Naive B cell (primary cell): ENCODE results near the gene BDKRB1. TPM values are rescaled to one million over a fixed set of nuclear protein-coding genes. Genes with fewer than 3 reads are reported as not detected.
A peak's percentile ranks its signal among the peaks of the same experiment; 100 is the strongest.

Source experiments
- ATAC-seq, 2 donors: fragments of 150-1000 bp; cut with Tn5 transposase; 2 replicates each; pipeline ENCODE4 v1.10.0; 2021; ENCODE audit warnings: low read depth in 2 of 2, mild to moderate bottlenecking in 2 of 2, moderate library complexity in 2 of 2
- DNase-seq: peaks from one replicate; pipeline ENCODE4 v3.0.0; 2022
- H3K27ac Mint-ChIP-seq, 6 donors: one replicate each; pipeline ENCODE4 v1.8.0; 2020 to 2022; ENCODE audit warnings: mild to moderate bottlenecking in 6 of 6, mixed read lengths in 6 of 6, moderate library complexity in 5 of 6, inconsistent platforms in 2 of 6
- H3K27me3 Mint-ChIP-seq, 3 donors: one replicate each; pipeline ENCODE4 v1.8.0; 2021 to 2022; ENCODE audit warnings: mixed read lengths in 3 of 3, mild to moderate bottlenecking in 1 of 3
- H3K36me3 Mint-ChIP-seq, 2 donors: one replicate each; pipeline ENCODE4 v1.8.0; 2020 to 2022; ENCODE audit warnings: mixed read lengths in 2 of 2, inconsistent platforms in 1 of 2, mild to moderate bottlenecking in 1 of 2
- H3K4me1 Mint-ChIP-seq, 3 donors: one replicate each; pipeline ENCODE4 v1.8.0; 2020 to 2022; ENCODE audit warnings: mixed read lengths in 3 of 3, inconsistent platforms in 1 of 3, mild to moderate bottlenecking in 1 of 3, moderate library complexity in 1 of 3
- H3K4me3 Mint-ChIP-seq, 8 donors: one replicate each; pipeline ENCODE4 v1.8.0; 2020 to 2022; ENCODE audit warnings: mild to moderate bottlenecking in 8 of 8, mixed read lengths in 8 of 8, moderate library complexity in 8 of 8, inconsistent platforms in 2 of 8
- H3K9me3 Mint-ChIP-seq, 7 donors: one replicate each; pipeline ENCODE4 v1.8.0; 2020 to 2022; ENCODE audit warnings: mixed read lengths in 7 of 7, mild to moderate bottlenecking in 5 of 7, inconsistent platforms in 2 of 7, moderate library complexity in 1 of 7
- polyA plus RNA-seq, 6 donors: library from polyadenylated mRNA; unstranded; fragments of 300-500 nt; fragmentation: Illumina TruSeq; gene quantifications; one replicate each; pipeline ENCODE4 v1.2.3, GENCODE V29; 2021; ENCODE audit warnings: low read depth in 6 of 6

Gene BDKRB1
- polyA plus RNA-seq, 6 donors from 2014 or later: not detected

DNA sequence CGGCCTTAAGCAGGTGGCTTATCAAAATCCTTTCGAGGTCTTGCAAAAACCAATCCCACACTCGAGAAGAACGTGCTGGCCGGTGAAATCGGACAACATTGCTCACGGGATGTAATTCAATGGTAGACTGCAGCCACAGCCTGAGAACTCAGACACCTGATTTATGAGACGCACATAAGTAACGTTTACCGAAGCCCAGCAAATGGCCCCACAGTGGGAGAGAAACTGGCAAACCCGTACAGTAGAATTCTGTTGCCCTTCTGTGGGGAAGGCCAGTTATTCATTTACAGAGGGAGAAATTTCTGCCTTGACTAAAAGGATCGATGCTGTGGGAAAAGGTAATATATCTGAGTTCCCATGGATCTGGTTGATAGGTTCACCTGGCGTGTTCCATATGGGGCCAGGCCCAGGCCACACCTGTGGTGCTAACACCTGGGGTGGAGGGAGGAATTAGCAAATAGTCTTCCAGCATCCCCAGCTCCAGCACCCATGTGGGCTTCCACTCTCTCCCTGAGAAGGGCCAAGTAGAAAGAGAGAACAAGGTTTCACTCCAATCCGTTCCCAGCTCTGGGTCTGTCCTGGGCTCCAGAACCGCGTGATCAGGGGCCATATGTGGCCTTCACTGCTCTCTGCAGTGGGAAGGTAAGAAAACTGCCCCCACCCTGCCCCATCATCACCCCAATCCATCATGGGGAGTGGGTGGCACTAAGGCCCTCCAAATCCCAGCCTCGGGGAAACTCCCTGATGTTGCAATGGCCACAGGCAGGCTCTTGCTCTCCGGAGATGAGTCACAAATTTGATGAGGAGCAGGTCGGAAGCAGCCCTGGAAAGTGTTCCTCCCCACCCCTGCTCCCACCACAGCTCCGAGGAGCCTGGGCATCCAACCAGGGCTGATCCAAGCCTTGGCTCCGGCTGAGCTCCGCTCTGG is 12.7 kb downstream of the BDKRB1 start:
- DNase-seq: no peak
- Mint-ChIP-seq H3K27ac (no peak overlapping the region), H3K27me3 (peaks cover 22 to 26% (median 25%) of the 10 kb centered on the region in 3 donors)

DNA sequence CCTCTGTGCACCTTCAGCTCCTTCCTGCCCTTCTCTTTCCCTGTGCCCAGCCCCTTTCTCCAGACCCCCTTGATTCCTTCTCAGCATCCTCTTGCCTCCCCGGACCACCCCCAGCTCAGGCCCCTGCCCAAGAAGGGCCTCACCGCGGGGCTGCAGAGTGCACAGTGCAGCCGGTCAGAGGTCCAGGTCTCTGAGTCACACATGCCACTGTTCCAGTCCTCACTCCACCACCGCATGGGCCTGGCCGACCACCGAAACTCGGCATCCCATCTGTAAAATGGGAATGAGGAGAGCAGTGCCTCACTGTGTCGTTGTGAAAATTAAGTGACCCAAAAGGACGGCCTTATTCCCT is 13.3 kb downstream of the BDKRB1 start:
- peak overlapping the region in 1 of 6 donors; percentile 83 for H3K27ac Mint-ChIP-seq
- H3K36me3 Mint-ChIP-seq: peaks cover 0 to 21% of the 10 kb centered on the region in 2 donors
- no peak overlapping the region for H3K4me3 Mint-ChIP-seq
- no peaks in the 10 kb centered on the region for H3K4me1 Mint-ChIP-seq
- DNase-seq (no peak), ATAC-seq (no peak)
- H3K9me3 Mint-ChIP-seq: peaks cover 0 to 11% (median 3%) of the 10 kb centered on the region in 7 donors
- H3K27me3 Mint-ChIP-seq: peaks cover 22 to 26% (median 24%) of the 10 kb centered on the region in 3 donors

More for the DNA sequence above, 12.7 kb downstream of the BDKRB1 start:
- ATAC-seq: no peak
- Mint-ChIP-seq H3K4me3 (no peak overlapping the region), H3K9me3 (peaks cover 0 to 11% (median 4%) of the 10 kb centered on the region in 7 donors), H3K36me3 (peaks cover 0 to 21% of the 10 kb centered on the region in 2 donors), H3K4me1 (no peaks in the 10 kb centered on the region)

DNA sequence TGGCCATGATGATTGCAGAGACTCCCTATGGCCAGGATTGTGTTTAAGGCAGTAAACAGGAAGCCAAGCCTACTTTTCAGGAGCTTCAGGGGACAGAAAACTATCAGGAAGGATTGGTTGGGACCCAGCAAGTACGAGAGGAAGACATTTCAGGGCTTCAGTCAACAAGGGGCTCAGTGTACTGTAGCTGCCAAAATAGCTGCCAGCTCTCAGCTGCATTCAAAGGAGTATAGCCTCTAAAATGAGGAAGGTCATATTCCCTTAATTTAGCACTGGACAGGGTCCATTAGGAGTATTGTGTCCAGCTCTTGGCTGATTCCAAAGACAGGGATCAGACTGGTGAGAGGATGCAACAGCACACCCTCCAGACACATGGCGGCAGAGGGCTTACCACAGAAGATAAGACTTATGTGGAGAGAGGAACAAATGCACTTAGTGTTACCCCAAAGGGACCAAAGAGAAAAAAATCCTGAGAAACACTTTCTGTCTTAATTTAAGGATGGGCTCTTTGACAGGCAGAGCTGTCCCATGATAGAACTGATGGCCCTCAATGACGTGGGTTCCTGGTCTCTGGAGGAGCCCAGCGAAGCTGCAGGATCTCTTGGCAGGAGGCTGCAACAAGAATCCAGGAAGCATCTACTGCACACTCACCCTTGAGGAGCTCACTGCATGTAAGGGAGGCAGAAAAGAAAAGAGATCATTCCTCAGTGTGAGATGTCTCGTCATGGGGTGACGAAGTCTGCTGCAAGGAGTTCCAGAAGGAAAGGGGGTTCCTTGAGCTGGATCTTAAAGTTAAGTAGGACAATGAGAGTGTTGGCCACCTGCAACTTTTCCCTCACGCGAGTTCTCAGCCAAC is 14.8 kb downstream of the BDKRB1 start:
- DNase-seq: no peak
- Mint-ChIP-seq H3K36me3 (peaks cover 0 to 21% of the 10 kb centered on the region in 2 donors), H3K27ac (peak overlapping the region in 1 of 6 donors; percentile 68), H3K4me3 (no peak overlapping the region), H3K27me3 (peaks cover 22 to 25% (median 22%) of the 10 kb centered on the region in 3 donors), H3K4me1 (no peaks in the 10 kb centered on the region), H3K9me3 (peaks cover 0 to 11% (median 3%) of the 10 kb centered on the region in 7 donors)
- ATAC-seq: no peak

DNA sequence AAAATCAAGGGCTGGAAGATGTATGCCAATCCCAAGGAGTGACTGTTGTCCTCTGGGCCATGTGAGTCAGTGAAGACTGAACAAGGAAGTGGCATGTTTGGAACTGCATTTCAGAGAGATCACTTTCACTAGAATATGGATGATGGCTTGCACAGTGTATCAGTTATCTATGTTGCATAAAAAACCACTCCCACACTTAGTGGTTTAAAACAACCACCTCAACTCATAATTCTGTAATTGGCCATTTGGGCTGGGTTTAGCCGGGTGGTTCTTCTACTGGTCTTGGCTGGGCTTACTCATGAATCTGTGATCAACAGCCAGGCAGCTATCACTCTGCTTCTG is 15.4 kb downstream of the BDKRB1 start:
- Mint-ChIP-seq H3K27me3 (peaks cover 16 to 24% (median 19%) of the 10 kb centered on the region in 3 donors), H3K9me3 (peaks cover 0 to 11% (median 3%) of the 10 kb centered on the region in 7 donors), H3K4me1 (no peaks in the 10 kb centered on the region), H3K27ac (peak overlapping the region in 1 of 6 donors; percentile 68), H3K36me3 (peaks cover 0 to 17% of the 10 kb centered on the region in 2 donors), H3K4me3 (no peak overlapping the region)
- no peak for ATAC-seq
- DNase-seq: no peak

DNA sequence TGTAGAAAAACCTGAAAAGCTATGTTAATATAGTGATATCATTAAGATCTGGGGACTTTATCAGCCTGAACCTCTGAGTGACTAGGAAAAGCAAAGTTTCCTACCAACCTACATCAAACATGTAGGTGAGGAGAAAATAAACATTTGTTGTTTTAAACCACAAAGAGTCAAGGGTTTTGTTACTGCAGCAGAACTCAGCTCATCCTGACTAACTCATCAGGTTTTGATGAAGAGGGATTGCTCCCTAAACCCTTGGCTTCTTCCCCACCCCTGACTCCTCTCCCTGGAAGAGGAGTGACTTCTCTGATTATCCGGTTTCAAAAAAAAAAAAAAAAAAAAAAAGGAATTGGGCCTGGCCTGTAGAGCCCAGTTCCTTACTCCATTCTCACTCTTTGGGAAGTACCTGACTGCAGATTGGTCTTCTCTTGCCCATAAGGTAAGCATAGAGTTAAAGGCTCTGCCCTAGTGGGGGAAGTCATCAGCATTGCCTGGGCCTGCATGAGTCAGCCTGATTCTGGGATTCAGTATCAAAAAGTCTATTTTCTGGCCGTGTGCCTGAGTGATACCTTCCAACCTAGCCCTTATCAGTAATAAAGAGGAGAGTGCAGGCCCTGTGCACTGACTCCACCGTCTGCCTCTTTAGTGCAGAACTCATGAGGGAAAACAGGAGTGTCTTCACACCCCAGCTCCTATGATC is 16.9 kb downstream of the BDKRB1 start:
- H3K27me3 Mint-ChIP-seq: peaks cover 6 to 17% (median 13%) of the 10 kb centered on the region in 3 donors
- peaks cover 3 to 16% (median 4%) of the 10 kb centered on the region in 7 donors for H3K9me3 Mint-ChIP-seq
- H3K36me3 Mint-ChIP-seq: peaks cover 0 to 12% of the 10 kb centered on the region in 2 donors
- ATAC-seq (no peak), DNase-seq (no peak)
- no peaks in the 10 kb centered on the region for H3K4me1 Mint-ChIP-seq
- H3K27ac Mint-ChIP-seq: no peak overlapping the region
- H3K4me3 Mint-ChIP-seq: no peak overlapping the region

DNA sequence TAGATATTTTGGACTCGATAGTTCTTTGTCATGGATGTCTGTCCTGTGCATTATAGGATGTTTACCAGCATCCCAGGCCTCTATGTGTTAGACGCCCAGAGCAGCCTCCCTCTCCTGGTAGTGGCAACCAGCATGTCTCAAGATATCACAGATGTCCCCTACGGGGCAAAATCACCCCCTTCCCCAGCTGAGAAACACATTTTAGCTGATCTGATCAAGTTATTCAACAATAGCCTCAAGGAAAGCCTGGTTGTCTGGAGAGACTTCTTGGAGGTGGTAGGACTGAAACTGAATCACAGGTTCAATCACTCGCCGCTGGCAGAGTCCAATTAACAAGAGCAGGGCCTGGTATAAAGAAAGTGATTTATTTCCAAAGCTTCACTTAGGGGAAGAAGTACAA is 17.6 kb downstream of the BDKRB1 start:
- Mint-ChIP-seq H3K27me3 (peaks cover 6 to 14% (median 13%) of the 10 kb centered on the region in 3 donors), H3K36me3 (peaks cover 0 to 15% of the 10 kb centered on the region in 2 donors), H3K4me3 (no peak overlapping the region), H3K27ac (peak overlapping the region in 2 of 6 donors; percentile 23 to 57), H3K9me3 (peaks cover 3 to 20% (median 6%) of the 10 kb centered on the region in 7 donors), H3K4me1 (no peaks in the 10 kb centered on the region)
- no peak for ATAC-seq
- DNase-seq: no peak

DNA sequence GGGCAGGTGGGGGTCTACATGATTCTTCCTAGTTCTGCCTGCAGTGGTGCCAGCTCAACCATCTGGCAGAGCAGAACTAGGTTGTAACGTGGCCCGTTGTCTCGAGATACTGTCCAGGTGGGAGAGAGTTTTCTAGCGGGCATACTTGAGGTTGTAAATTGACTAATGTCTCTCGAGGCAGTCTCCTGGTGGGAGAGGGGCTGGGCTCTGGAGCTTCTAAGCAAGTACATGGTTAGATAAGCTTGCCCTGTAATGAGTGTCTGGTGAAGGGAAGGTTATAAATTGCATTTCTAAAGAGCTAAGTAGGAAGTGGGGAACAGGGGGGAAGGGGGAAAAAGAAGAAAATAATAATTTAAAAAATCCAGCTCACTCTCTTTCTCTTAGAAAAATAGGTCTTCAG is 18.1 kb downstream of the BDKRB1 start:
- H3K4me1 Mint-ChIP-seq: no peaks in the 10 kb centered on the region
- H3K36me3 Mint-ChIP-seq: peaks cover 0 to 15% of the 10 kb centered on the region in 2 donors
- DNase-seq: no peak
- ATAC-seq: no peak
- H3K4me3 Mint-ChIP-seq: no peak overlapping the region
- H3K9me3 Mint-ChIP-seq: peaks cover 3 to 22% (median 6%) of the 10 kb centered on the region in 7 donors
- H3K27me3 Mint-ChIP-seq: peaks cover 6 to 13% (median 13%) of the 10 kb centered on the region in 3 donors
- no peak overlapping the region for H3K27ac Mint-ChIP-seq

DNA sequence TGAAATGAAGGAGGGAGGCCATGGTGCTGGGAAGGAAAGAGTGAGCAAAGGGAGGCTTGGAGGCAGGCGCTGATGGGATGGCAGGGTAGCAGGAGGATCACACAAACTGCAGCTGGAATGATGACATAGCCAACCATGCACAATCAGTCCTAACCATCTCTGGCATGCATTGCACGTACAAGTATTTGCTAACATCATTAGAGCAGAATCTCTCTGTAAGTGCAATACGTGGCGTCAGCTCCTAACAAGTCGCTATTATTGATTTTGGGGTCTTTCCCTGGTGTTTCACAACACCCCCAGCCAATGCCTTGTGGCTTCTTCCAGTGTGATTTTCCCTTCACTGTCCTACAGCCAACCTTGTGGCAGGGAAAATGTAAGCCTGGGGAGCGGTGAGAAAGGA is 18.5 kb downstream of the BDKRB1 start:
- Mint-ChIP-seq H3K27me3 (peaks cover 6 to 13% (median 13%) of the 10 kb centered on the region in 3 donors), H3K27ac (no peak overlapping the region), H3K4me3 (no peak overlapping the region), H3K4me1 (no peaks in the 10 kb centered on the region), H3K9me3 (peaks cover 3 to 22% (median 6%) of the 10 kb centered on the region in 7 donors), H3K36me3 (peaks cover 0 to 15% of the 10 kb centered on the region in 2 donors)
- ATAC-seq (no peak), DNase-seq (no peak)

DNA sequence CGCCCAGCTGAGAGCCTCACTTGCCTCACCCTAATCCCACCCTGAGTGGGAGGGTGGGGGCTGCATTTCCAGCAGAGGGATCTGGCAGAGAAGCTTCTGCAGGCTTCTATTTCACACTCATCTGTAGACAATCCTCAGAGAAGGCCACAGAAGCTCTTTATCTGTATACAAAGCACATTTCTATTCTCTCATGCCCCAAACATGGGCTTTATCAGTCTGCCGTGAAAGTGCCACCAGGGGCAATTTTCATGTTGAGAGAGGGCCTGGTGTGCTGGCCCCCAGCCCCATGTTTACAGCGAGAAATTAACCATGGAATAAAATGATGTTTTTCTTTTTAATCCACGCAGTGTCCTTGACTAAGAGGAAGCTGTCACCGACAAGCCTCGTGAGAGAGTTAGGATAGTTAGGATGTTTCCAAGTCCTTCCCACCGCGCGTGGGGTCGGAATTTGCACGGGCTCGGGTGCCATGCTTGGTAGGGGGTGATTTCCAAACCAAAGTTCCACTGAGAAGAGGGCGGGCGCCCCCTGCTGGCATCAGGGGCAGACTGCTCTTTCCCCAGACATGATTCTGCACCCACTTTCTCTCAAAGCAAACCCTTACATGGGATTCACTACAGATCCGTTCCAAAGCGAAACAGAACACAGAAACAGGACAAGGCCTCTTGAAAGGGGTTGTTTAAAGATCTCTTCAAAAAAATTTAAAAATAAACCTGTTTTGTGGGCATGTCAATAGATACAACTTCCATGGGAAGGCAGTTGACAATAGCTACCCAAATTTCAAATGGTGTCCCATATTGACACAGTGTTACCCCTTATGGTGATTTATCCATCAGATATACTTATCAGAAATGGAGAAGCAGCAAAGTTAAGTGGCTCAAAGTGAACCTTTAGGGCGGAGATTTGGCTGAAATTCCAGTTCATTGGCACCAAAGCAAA is 19.4 kb downstream of the BDKRB1 start:
- Mint-ChIP-seq H3K4me1 (no peaks in the 10 kb centered on the region), H3K4me3 (no peak overlapping the region), H3K36me3 (peaks cover 0 to 15% of the 10 kb centered on the region in 2 donors), H3K27me3 (peaks cover 6 to 13% (median 11%) of the 10 kb centered on the region in 3 donors), H3K9me3 (peaks cover 3 to 22% (median 6%) of the 10 kb centered on the region in 7 donors), H3K27ac (no peak overlapping the region)
- peak; percentile 47 for DNase-seq
- peak in 1 of 2 donors; percentile 47 for ATAC-seq

DNA sequence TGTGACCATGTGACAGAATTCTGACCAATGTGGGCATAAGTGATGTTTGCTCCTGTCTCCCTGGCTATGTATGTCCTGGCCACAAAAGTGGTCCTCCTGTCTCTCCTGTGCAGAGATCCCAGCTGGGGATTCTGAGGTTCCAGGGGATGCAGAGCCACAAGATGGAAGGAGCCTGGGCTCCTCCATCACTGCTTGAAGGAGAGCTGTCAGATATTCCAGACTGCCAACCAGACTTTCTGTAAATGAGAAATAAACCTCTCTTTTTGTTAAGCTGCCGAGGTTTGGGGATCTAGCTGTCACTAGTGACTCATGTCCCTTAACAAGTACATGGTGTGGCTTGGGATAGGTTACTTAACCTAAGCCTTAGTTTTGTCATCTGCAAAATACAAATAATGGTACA is 21.9 kb downstream of the BDKRB1 start:
- peaks cover 0 to 7% of the 10 kb centered on the region in 2 donors for H3K36me3 Mint-ChIP-seq
- H3K27ac Mint-ChIP-seq: no peak overlapping the region
- H3K4me3 Mint-ChIP-seq: no peak overlapping the region
- ATAC-seq (no peak), DNase-seq (no peak)
- H3K9me3 Mint-ChIP-seq: peaks cover 0 to 12% (median 5%) of the 10 kb centered on the region in 7 donors
- no peaks in the 10 kb centered on the region for H3K4me1 Mint-ChIP-seq
- H3K27me3 Mint-ChIP-seq: peaks cover 0 to 13% (median 4%) of the 10 kb centered on the region in 3 donors

DNA sequence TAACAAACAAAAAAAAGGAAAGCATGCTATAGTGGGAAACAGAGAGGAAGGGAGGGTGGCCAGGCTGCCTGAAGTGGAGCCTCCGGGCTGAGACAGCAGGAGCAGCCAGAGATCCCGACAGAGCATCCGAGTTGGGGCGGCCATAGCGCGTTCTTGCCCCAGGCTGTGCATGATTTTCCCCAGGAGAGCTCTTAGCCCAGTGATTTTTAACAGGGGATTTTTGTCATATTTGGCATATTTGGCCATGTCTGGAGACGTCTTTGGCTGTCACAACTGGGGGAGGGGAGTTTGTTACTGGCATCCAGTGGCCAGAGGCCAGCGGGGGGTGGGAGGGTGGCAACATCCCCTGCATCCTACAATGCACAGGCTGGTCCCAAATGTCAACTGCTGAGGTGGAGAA is 23.6 kb downstream of the BDKRB1 start:
- Mint-ChIP-seq H3K27me3 (peaks cover 0 to 6% (median 4%) of the 10 kb centered on the region in 3 donors), H3K27ac (peak overlapping the region in 1 of 6 donors; percentile 86), H3K36me3 (peaks cover 0 to 7% of the 10 kb centered on the region in 2 donors)

DNA sequence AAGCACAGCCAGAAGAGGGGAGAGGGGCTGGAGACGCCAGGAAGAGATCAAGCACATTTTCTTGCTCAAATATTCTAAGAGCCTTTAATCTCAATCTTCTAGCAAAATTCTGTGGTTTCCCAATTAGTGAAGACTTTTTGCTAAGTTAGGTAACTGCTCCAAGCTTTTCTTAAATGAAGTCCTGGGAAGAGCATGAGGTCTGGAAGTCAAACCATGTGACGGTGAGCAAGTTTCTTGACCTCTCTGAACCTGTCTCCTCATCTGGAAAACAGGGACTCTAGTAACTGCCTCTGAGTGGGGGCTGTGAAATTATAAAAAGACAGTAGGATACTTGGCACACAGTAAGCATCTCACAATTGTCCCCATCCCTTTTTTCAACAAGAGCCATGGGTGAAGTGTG is 24.1 kb downstream of the BDKRB1 start:
- ATAC-seq (no peak), DNase-seq (no peak)
- peaks cover 0 to 4% (median 4%) of the 10 kb centered on the region in 3 donors for H3K27me3 Mint-ChIP-seq
- no peak overlapping the region for H3K4me3 Mint-ChIP-seq
- H3K9me3 Mint-ChIP-seq: peaks cover 0 to 12% (median 5%) of the 10 kb centered on the region in 7 donors
- H3K36me3 Mint-ChIP-seq: peaks cover 0 to 7% of the 10 kb centered on the region in 2 donors
- H3K27ac Mint-ChIP-seq: peak overlapping the region in 1 of 6 donors; percentile 49
- no peaks in the 10 kb centered on the region for H3K4me1 Mint-ChIP-seq

More for the DNA sequence above, 23.6 kb downstream of the BDKRB1 start:
- Mint-ChIP-seq H3K4me3 (peak overlapping the region in 1 of 8 donors; percentile 51), H3K9me3 (peaks cover 0 to 12% (median 5%) of the 10 kb centered on the region in 7 donors), H3K4me1 (no peaks in the 10 kb centered on the region)
- no peak for ATAC-seq
- no peak for DNase-seq
